ENCODE results near the gene TGM1. TPM values are rescaled to one million over a fixed set of nuclear protein-coding genes. Genes with fewer than 3 reads are reported as not detected.

Gene TGM1
- total and polyA plus RNA-seq, 2 experiments from 2014 or later, result 0.31 to 0.63 TPM

- TF ChIP-seq ZNF462 (CRISPR knock-in tag; IDR thresholded peaks at IDR 0.05) (no peak), POLR2AphosphoS5 (IDR thresholded peaks at IDR 0.05; ENCODE audit: low read depth) (no peak), CTCF (conservative IDR thresholded peaks at IDR 0.05; ENCODE audit: low read depth in 2 of 2) (no peak)
Observed at GRCh38 chr14:24259282-24260025, 3.5 kb downstream of the TGM1 start (continued).

- Histone ChIP-seq H4K20me1 (replicated peaks; ENCODE audit: insufficient read depth) (no peaks in the 10 kb centered on the region), H3K9me2 (ENCODE audit: insufficient read depth) (no peaks in the 10 kb centered on the region), H3K36me3 (ENCODE audit: insufficient read depth) (no peaks in the 10 kb centered on the region), H3K27me3 (ENCODE audit: insufficient read depth) (no peaks in the 10 kb centered on the region), H3F3A (replicated peaks; ENCODE audit: low read depth) (no peaks in the 10 kb centered on the region), H3K79me2 (replicated peaks; ENCODE audit: insufficient read depth) (no peaks in the 10 kb centered on the region), H3K4me1 (ENCODE audit: insufficient read depth) (no peaks in the 10 kb centered on the region), H2AFZ (no peak overlapping the region), H3K27ac (ENCODE audit: low read depth) (no peak overlapping the region), H3K4me2 (no peak overlapping the region), H3K4me3 (no peak overlapping the region)
- ATAC-seq, result no peak
- Mint-ChIP-seq H3K27ac (no peak overlapping the region), H3K36me3 (ENCODE audit: low read depth) (no peaks in the 10 kb centered on the region), H3K9me3 (no peaks in the 10 kb centered on the region), H3K4me1 (peaks cover 4% of the 10 kb centered on the region; the same call in 2 of the 3 replicates), H3K4me3 (no peak overlapping the region), H3K27me3 (ENCODE audit: insufficient read depth, low read depth, poor library complexity) (peaks cover 16% of the 10 kb centered on the region)
- DNase-seq (ENCODE audit: low spot score), result no peak
- TF ChIP-seq EZH2 (IDR thresholded peaks at IDR 0.05; ENCODE audit: low read depth, unreplicated experiment) (no peak), ZNF331 (CRISPR knock-in tag; IDR thresholded peaks at IDR 0.05; ENCODE audit: low read depth) (no peak), EZH2phosphoT487 (IDR thresholded peaks at IDR 0.05; ENCODE audit: unreplicated experiment) (no peak)
Observed at GRCh38 chr14:24258548-24259265, 4.3 kb downstream of the TGM1 start.
